ENCODE results near the gene GNG4. TPM values are rescaled to one million over a fixed set of nuclear protein-coding genes. Genes with fewer than 3 reads are reported as not detected.

The GNG4 gene
- total RNA-seq, 2 donors from 2014 or later, result not detected

GRCh38 chr1:235682216-235682615 lies 32.6 kb upstream of the GNG4 start:
- Histone ChIP-seq H3K4me3 (no peak overlapping the region), H3K9me3 (no peaks in the 10 kb centered on the region), H3K27me3 (no peaks in the 10 kb centered on the region), H3K27ac (no peak overlapping the region), H3K4me1 (no peaks in the 10 kb centered on the region), H3K36me3 (peaks cover 15% of the 10 kb centered on the region)
- no peak for TF ChIP-seq CTCF (IDR thresholded peaks at IDR 0.05)
- DNase-seq (ENCODE audit: low spot score), result no peak

- H3K27me3 ChIP-seq, result no peaks in the 10 kb centered on the region
- H3K36me3 ChIP-seq, result peaks cover 34% of the 10 kb centered on the region
- no peaks in the 10 kb centered on the region for H3K4me1 ChIP-seq
- H3K27ac ChIP-seq, result no peak overlapping the region
- H3K9me3 ChIP-seq, result no peaks in the 10 kb centered on the region
- DNase-seq (ENCODE audit: low spot score), result no peak
- no peak for TF ChIP-seq CTCF (IDR thresholded peaks at IDR 0.05)
- no peak overlapping the region for H3K4me3 ChIP-seq
Observed at GRCh38 chr1:235679644-235680043, 30.1 kb upstream of the GNG4 start.

GRCh38 chr1:235679005-235679404 lies 29.4 kb upstream of the GNG4 start:
- H3K9me3 ChIP-seq, result no peaks in the 10 kb centered on the region
- H3K36me3 ChIP-seq, result peaks cover 38% of the 10 kb centered on the region
- H3K4me1 ChIP-seq, result no peaks in the 10 kb centered on the region
- DNase-seq (ENCODE audit: low spot score), result no peak
- H3K4me3 ChIP-seq, result no peak overlapping the region
- no peak overlapping the region for H3K27ac ChIP-seq
- TF ChIP-seq CTCF (IDR thresholded peaks at IDR 0.05), result no peak
- H3K27me3 ChIP-seq, result no peaks in the 10 kb centered on the region

GRCh38 chr1:235675152-235675890 lies 25.7 kb upstream of the GNG4 start:
- Histone ChIP-seq H3K27me3 (no peaks in the 10 kb centered on the region), H3K4me3 (no peak overlapping the region), H3K9me3 (peaks cover 0 to 16% of the 10 kb centered on the region in 2 donors), H3K36me3 (peaks cover 61% of the 10 kb centered on the region), H3K27ac (no peak overlapping the region), H3K4me1 (no peaks in the 10 kb centered on the region)
- DNase-seq (ENCODE audit: low spot score), result no peak
- no peak for TF ChIP-seq CTCF (IDR thresholded peaks at IDR 0.05)

GRCh38 chr1:235673981-235674380 lies 24.4 kb upstream of the GNG4 start:
- no peak overlapping the region for H3K4me3 ChIP-seq
- H3K36me3 ChIP-seq, result peaks cover 64% of the 10 kb centered on the region
- no peak for TF ChIP-seq CTCF (IDR thresholded peaks at IDR 0.05)
- no peak overlapping the region for H3K27ac ChIP-seq
- H3K9me3 ChIP-seq, result peaks cover 0 to 25% of the 10 kb centered on the region in 2 donors
- no peak for DNase-seq (ENCODE audit: low spot score)
- no peaks in the 10 kb centered on the region for H3K4me1 ChIP-seq
- no peaks in the 10 kb centered on the region for H3K27me3 ChIP-seq

- Histone ChIP-seq H3K4me1 (no peaks in the 10 kb centered on the region), H3K36me3 (peaks cover 57% of the 10 kb centered on the region), H3K27me3 (no peaks in the 10 kb centered on the region), H3K9me3 (peaks cover 0 to 25% of the 10 kb centered on the region in 2 donors), H3K27ac (no peak overlapping the region), H3K4me3 (no peak overlapping the region)
- no peak for DNase-seq (ENCODE audit: low spot score)
- no peak for TF ChIP-seq CTCF (IDR thresholded peaks at IDR 0.05)
Observed at GRCh38 chr1:235671992-235672391, 22.4 kb upstream of the GNG4 start.

All from right atrium auricular region (tissue), 2 donors.